HG03159 (cell line): ENCODE results near the gene ACAP2.

Experiments
- ATAC-seq: cut with Tn5 transposase; IDR thresholded peaks from one replicate; pipeline ENCODE4 v1.9.1; 2021; ENCODE audit warnings: mild to moderate bottlenecking, moderate library complexity; ENCODE audit not compliant: unreplicated experiment

The ACAP2 gene

GRCh38 chr3:195263193-195263924, 179.5 kb downstream of the ACAP2 start:
- ATAC-seq, result no peak

GRCh38 chr3:195261925-195262324, 180.9 kb downstream of the ACAP2 start:
- no peak for ATAC-seq

- peak; percentile 28 for ATAC-seq
Measured at GRCh38 chr3:195260280-195260905, 182.4 kb downstream of the ACAP2 start.

GRCh38 chr3:195259475-195260279, 183.1 kb downstream of the ACAP2 start:
- ATAC-seq, result peak; percentile 83

- ATAC-seq, result peak; percentile 5
Measured at GRCh38 chr3:195259154-195259474, 183.7 kb downstream of the ACAP2 start.

- no peak for ATAC-seq
Measured at GRCh38 chr3:195258449-195259153, 184.2 kb downstream of the ACAP2 start.

- no peak for ATAC-seq
Measured at GRCh38 chr3:195257454-195258448, 185.1 kb downstream of the ACAP2 start.

- ATAC-seq, result no peak
Measured at GRCh38 chr3:195256639-195257453, 186.0 kb downstream of the ACAP2 start.

- ATAC-seq, result no peak
Measured at GRCh38 chr3:195255571-195256501, 187.0 kb downstream of the ACAP2 start.

- no peak for ATAC-seq
Measured at GRCh38 chr3:195255176-195255500, 187.7 kb downstream of the ACAP2 start.

- no peak for ATAC-seq
Measured at GRCh38 chr3:195254454-195255175, 188.2 kb downstream of the ACAP2 start.

GRCh38 chr3:195253923-195254432, 188.8 kb downstream of the ACAP2 start:
- no peak for ATAC-seq

- ATAC-seq, result no peak
Measured at GRCh38 chr3:195251336-195252065, 191.3 kb downstream of the ACAP2 start.

- no peak for ATAC-seq
Measured at GRCh38 chr3:195250473-195251251, 192.2 kb downstream of the ACAP2 start.

GRCh38 chr3:195249858-195250464, 192.9 kb downstream of the ACAP2 start:
- ATAC-seq, result no peak
